GM18498 (cell line): ENCODE measurements around the gene ASCL1.

Experiments used
- ATAC-seq: cut with Tn5 transposase; IDR thresholded peaks from one replicate; pipeline ENCODE4 v1.9.1; 2021; ENCODE audit warnings: mild to moderate bottlenecking, moderate library complexity; ENCODE audit not compliant: unreplicated experiment

Gene ASCL1

DNA sequence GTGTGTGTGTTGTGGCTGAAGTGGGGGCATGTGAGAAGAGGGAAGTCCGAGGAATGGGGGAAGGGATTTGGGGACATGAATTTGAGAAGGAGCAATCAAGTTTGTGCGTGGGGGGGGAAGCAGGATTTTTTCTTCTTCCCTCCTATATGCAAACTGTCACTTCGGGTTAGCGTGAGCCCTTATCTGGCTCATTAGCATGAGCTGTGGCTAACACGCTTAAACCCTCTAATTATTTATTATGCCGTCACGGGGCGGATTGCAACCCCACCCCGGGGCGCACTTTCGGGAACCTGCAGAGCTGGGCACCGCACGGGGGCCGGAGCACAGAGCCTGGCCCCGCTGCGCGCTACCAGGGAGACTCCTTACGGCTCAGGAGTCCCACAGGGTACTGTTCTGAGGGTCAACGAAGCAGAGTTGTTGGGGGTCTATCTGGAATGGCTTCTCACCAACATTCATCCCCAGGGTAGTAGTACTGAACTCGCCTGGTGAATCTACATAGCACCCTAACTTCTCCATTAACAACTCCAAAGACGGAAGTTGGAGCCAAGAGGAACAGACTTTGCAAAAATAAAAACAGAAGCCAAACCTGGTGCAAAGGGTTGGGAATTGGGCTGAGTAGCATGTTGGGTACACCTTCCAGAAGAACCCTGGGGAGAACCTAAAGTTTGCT is 6.4 kb upstream of the ASCL1 start:
- peak; percentile 26 for ATAC-seq

DNA sequence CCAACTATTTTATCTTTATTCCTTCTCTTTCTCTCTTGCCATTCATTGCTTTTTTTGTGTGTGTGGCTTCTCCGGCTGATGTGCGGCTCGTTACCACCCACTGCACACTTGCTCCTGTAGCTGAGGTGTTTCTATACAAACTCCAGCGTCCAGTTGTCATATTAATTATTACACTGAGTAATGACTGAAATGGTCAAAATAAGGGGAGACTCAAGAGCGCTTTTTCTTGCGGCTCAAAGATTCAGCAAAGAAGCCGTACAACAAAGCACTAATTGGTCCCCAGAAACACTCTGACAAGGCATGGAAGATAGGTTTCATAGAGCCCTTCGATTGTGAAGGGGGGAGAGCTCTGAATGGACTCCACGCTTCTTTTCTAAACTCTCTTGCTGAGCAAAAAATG is 5.6 kb upstream of the ASCL1 start:
- no peak for ATAC-seq

DNA sequence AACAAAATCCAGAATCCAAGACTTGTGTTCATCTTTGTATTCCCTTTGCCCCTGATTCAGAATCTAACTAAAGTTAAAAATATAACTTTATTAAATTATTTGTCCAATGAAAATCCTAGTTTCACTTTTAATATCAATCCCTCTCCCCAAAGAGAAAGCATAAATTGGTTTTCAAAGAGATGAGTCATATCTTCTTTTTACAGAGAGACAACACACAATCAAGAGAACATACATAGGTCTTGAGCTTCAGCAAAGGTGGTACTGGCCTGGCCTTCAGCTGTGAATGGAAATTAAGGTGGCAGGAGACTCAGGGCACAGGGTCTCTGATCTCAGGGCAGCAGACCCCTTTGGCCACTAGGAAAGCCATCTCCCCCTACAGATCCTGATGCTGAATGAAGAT is 4.3 kb upstream of the ASCL1 start:
- no peak for ATAC-seq

DNA sequence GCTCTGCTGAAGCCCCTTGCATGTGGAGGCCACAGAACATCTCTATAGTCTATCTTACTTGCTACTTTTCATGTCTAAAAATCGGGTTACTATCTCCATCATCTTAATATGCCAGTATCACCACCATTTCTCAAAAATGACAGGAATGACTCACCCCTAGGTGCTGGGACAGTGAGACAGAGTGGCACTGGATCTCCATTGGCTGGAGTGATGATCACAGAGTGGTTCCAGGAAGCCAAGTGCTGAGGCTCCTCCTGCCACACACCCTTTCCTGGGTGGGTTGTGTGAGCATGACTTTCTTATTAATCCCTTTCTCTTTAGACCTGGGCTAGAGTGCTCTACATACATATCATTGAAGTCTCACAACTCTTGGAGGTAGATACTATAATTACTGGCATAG is 3.3 kb upstream of the ASCL1 start:
- no peak for ATAC-seq

DNA sequence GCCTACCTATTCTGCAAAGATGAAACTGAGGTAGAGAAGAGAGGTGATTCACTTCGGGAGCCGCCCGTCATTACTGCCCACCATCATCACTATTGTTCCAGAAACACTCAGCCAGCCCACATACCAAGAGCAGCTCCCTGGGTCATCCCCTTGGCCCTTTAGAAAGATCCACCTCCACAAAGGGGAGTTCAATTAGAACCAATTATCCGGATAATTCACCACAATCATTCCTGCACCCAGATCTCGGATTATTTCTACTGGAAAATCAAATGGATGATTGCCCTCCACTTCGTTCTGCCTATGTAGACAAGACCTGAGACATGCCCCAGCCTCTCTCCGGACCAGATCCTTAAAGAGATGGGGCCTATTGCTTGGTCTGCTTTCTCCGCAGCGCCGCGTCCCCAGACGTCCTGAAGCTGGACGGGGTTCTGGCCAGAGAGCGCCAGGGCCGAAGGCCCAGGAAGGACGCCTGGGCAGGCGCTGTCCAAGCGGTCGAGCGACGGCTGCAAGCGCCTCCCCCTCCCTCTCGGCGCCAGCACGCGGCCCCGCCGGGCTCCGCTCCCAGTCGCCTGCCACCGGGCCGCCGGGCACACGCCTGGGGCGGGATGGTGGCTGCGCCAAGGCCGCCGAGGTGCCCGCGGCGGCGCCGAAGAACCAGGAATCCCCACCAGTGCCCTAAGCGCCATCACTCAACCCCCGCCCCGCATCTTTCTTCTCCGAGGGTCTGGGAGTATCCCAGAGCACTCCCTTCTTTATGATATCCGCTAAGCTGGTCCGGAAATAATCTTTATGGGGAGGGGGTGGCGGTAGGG is 1.3 kb upstream of the ASCL1 start:
- no peak for ATAC-seq

DNA sequence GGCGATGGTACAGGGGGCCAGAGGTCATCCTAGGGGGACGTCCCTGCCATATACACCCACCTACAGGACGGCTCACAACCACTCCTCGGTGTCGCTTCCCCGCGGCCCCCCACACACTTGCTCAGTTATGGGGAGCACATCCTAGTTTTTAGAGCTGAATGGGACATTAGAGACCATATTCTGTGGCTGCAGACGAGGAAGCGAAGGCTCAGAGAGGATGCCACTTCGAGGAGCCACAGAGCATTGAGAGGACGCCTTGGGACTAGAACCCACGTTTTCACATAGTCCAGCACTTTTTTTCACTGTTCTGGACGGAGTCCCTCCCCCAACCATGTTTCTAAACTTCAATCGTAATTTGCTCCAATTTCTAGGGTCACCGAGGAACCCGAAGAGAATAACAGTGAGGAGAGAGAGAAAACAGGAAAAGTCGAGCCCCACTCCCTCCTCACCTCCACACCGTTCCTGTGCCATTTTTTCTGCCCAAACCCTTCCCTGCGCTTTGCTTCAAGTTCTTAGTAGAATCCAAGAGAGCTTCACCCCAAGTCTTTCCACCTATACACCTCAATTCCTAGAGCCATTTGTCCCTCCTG is 641 bp upstream of the ASCL1 start:
- no peak for ATAC-seq

DNA sequence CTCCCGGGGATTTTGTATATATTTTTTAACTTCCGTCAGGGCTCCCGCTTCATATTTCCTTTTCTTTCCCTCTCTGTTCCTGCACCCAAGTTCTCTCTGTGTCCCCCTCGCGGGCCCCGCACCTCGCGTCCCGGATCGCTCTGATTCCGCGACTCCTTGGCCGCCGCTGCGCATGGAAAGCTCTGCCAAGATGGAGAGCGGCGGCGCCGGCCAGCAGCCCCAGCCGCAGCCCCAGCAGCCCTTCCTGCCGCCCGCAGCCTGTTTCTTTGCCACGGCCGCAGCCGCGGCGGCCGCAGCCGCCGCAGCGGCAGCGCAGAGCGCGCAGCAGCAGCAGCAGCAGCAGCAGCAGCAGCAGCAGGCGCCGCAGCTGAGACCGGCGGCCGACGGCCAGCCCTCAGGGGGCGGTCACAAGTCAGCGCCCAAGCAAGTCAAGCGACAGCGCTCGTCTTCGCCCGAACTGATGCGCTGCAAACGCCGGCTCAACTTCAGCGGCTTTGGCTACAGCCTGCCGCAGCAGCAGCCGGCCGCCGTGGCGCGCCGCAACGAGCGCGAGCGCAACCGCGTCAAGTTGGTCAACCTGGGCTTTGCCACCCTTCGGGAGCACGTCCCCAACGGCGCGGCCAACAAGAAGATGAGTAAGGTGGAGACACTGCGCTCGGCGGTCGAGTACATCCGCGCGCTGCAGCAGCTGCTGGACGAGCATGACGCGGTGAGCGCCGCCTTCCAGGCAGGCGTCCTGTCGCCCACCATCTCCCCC is 777 bp downstream of the ASCL1 start:
- peak; percentile 58 for ATAC-seq

DNA sequence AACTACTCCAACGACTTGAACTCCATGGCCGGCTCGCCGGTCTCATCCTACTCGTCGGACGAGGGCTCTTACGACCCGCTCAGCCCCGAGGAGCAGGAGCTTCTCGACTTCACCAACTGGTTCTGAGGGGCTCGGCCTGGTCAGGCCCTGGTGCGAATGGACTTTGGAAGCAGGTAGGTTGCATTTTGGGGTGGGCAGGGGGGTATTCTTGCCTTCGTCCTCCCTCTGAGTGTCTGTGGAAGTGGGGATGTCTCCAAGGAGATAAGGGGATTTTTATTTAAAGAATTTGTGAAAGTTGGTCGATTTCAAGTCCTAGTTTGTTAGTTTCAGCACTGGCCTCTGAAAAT is 1.3 kb downstream of the ASCL1 start:
- ATAC-seq: no peak

DNA sequence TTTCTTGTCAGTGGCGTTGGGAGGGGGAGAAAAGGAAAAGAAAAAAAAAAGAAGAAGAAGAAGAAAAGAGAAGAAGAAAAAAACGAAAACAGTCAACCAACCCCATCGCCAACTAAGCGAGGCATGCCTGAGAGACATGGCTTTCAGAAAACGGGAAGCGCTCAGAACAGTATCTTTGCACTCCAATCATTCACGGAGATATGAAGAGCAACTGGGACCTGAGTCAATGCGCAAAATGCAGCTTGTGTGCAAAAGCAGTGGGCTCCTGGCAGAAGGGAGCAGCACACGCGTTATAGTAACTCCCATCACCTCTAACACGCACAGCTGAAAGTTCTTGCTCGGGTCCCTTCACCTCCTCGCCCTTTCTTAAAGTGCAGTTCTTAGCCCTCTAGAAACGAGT is 1.9 kb downstream of the ASCL1 start:
- ATAC-seq: no peak

DNA sequence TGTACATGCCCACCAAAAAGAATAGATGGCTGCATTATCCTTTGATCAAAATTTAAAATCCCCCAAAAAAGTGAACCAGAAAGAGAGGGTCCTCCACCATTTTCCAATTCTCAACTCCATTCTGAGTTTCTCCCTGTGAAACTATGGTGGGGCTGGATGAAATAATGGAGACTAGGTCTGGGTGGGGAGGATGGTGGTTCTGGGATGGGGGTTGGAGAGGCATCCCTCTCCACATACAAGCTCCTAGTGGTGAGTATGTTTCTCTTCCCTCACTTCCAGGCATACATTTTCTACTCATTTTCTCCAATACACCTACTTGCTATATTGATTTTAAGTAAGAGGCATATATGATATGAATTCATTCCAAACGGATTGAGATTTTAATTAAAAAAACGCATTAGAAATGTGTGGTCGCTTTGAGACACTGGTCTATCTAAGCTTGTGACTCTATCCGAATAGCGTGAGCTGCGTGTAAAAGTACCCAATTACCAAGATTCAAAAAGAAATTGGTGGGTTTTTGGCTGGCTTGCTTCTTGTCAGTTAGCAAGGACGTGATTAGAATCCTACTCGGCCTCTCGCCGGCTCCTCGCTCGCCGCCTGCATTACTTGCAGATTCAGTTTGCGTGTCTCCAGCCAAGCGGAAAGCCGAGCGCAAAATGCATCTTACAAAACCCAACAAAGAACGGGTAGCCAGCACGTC is 3.4 kb downstream of the ASCL1 start:
- ATAC-seq: no peak

DNA sequence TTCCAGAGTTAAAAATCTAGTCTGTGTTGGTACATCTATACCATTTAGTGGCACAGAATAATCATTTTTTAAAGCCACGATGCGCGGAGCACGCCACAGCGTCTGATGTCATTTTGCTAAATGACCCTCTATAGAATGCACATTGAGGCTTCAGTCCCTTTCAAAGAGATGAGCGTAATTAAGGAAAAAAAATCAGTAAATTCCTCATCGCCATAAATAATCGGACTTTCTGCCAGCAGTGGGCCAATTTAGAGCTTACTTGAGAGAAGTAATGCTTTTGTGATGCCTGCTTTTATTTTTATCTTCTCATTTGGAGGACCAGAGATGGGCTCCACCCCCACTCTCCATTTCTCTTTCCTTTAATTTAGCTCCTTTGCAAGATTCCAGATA is 4.0 kb downstream of the ASCL1 start:
- no peak for ATAC-seq

DNA sequence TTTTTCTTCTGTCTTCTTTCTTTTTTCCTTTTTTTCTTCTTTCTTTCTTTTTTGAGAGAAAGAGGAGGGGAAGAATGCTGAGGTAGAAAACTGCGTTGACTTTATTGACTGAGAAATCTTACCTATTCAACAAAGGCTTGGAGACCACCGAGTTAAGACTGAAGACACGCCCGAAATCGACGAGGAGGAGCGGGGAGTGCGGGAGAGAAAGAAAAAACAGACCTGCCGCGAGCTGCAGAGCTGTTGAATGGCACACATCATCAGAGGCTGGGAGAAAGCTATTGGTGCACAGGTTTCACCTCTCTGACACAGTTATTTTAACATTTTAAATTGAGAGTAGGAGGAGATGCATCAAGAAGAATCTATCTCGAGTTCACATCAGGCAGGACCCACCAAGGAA is 5.1 kb downstream of the ASCL1 start:
- ATAC-seq: no peak

DNA sequence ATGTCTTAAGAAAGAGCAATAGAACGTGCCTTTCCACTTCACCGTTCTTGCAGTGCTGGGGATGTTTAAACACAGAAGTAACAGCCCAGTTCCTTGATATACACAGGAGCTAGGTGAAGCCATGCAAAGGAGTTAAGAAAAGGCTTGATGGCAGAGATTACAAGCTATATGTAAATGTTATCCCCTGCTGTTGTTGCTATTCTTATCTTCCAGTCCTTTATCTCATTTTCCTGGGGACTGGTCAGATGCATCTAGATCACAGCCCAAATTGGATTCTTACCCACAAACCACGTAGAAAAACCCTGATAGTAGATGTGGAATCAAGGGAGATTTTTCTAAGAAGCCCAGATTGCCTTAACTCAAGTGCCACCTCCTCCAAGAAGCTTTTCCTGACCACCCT is 5.5 kb downstream of the ASCL1 start:
- no peak for ATAC-seq

DNA sequence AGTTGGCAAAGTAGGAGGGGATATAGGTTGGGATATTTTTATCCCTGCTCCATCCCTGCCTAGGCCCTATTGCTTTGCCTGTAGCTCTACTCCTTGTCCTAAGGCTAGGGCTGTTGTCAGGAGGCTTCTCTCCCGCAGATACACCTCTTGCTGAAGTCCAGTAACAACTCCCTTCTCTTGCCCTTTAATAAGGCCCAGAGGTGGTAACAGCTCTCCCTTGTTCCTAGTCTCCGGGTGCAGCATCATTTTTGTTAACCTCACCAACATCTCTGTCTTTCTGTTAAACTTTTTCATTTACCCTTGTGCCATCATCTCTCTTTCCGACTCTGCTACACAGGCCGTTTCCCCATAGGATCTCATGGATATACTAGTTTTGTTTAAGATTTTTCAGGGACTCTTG is 6.3 kb downstream of the ASCL1 start:
- no peak for ATAC-seq

DNA sequence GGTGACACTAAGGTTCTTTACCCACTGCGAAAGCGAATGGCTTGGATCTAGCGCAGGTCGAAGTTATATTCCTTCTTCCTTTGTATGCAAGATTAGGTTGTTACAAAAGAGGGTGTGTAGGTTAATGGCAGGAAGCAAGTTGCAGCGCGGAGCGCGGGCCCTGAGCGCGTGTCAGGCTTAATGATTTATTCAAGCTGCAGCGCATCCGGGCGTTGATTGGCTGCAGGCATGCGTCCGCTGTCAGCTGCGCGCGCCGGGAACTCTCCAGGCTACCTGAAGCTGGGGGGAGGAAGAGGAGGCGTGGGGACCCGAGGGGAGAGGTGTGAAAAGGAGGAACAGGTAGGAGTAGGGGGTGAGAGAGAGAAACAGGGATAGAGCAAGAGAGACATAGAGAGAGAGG is 7.4 kb downstream of the ASCL1 start:
- ATAC-seq: peak; percentile 64

DNA sequence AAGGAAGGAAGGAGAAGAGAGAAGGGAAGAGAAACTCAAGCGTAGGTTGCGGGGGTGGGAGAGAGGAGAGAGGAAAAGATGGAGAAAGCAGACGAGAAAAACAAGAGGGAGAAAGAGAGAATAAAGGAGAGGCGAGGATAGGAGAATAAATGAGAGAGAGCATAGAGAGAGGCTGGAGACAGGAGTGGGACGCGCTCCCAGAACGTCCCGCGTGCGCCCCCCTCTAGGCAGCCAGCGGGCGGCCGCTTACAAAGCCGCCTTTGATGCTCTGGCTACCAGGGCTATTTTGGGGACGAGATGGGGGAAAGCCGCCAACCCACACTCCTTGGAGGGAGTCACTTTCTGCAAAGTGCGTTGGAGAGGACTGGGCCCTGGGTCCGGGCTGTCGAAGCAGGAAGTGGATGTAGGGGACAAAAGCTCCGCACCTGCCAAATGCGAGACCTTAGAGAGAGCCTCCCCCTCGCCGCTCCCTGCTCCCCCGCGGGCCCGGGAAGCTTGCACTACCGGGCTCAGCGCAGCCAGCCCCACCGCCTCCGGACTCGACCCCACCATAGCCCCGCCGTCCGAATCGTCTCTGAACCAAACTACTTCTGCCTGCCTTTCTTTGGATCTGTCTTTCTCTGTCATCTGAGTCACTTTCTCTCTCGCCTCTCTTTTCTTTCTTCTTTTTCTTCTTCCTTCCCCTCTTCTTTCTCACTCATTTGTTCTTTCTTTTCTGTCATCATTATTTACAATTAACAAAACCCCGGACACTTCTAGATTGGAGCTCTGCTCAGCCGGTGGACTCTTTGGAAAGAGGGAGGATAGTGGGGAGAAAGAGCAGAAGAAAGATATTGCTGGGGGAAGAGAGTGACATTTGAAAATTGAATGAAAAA is 8.0 kb downstream of the ASCL1 start:
- ATAC-seq: no peak

DNA sequence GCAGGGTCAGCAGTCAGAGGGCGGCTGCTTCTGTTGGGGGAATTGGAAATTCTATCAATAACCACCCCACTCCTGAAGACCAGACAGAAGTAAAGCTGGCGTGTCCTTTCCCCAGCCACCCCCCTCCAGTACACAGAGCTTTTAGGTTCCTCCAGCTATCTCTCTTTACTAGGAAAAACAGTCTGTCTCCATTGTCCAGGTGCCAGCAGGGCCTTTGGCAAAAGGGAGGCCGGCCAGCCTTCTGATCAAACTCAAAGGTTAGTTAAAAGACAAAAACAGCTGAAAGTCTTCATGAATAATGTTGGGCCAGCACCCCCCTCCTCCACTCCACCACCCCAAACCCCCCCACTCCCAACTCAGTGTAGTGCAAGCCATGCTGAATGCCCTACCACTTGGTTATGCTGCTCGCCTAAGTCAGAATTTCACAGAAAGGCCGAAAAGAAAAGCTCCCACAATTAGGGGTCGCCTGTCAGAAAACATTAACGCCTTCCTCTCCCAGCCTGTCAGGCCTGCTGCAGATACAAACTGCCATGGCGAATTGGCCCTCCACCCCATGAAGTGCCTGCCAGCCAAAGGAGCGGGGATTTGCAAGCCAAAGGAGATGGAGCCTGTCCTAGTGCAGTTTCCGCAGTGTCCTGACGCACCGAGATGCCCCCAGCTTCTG is 8.9 kb downstream of the ASCL1 start:
- ATAC-seq: no peak

DNA sequence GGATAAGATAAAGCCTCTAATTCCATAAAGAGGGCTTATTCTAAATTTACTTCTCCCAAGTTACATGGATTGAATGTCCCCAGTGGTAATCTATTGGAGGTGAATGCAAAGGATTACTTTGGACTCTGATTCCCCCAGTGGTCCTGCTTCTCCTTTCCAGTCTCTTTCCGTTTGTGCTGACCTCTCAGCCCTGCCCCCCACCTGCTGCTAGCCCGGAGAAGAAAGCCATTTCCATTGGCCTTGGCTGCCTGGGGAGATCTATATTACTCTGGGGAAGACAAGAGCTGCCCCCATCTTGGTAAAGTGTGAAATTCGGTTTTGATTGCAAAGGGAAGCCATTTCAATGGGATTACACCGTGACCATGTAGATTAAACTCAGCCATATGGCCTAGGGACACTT is 13.3 kb downstream of the ASCL1 start:
- no peak for ATAC-seq

DNA sequence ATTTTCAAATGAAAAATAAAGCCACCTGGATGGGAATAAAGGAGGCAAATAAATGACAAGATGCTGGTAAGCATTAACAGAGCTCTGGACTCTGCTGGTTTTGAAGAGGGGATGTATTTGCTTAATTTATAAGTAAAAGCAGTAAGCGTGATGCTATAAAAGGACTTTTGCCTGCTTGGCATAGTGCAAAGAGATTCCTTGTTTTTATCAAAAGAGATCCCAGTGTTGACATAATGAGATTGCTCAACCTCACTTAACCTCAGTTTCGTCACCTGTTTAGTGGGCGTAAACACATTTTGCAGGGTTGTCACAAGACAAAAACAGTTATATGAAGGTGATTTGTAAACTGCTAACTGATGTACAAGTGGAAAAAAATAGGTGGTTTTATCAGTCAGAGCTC is 13.8 kb downstream of the ASCL1 start:
- ATAC-seq: no peak

DNA sequence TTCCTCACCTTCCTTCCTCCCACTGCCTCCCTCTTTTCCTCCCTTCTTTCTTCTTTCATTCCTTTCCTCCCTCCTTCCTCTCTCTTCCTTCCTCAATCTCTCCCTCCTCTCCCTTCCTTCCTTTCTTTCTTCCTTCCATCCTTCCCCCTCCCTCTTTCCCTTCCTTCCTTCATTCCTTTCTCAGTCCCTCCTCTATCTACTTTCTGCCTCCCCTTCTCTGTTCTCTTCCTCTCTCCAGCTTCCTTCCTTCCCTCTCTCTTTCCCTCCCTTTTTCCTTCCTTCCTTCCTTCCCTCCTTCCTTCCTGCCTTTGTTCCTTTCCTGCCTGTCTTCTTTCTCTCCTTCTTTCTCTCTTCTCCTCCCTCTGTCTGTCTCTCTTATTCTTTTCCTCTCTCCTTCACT is 16.1 kb downstream of the ASCL1 start:
- no peak for ATAC-seq
